MV-4-11 (cell line): ENCODE measurements around the gene GRID1.
"Not testable (repeated sequence)": the region's sequence is repeated elsewhere in the genome, so short reads cannot be mapped to it uniquely, and the experiment has no call there.

ENCODE experiments used
- DNase-seq: peaks from one replicate; lab custom pipeline; 2025; lab: John Stamatoyannopoulos, UW

Gene GRID1

DNA sequence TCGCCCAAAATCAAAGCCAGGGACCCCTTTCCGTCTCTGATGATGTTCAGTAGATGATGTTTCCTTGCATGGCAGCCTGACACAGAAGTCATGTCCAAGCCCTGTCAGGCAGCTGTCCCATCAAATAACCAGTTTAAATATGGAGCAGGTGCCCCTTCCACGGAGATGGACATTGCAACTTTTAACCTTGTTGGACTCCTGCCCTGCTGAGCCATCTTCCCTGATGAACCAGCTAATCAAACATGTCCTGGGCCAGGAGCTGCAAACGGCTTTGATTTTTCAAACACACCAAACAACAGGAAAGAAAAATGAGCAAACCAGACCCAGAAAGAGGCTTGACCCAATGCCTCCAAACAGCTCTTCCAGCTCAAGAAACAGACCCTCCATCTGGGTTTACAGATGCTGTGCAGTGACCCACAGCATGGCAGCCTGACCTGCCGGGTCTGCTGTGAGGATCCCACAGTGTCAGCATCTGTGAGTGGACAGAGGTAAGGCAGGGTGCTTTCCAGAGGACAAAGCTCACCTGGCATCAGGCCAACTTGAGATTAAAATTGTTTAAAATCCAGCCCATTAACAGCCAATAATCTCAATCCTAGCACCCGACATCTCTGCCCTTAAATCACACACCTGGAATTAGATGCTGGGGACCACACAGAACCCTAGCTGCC, 372.6 kb downstream of the GRID1 start:
- DNase-seq = no peak

- DNase-seq = no peak
These were observed 373.5 kb downstream of the GRID1 start for GRCh38 chr10:85993140-85993539.

GRCh38 chr10:85992324-85992723, 374.3 kb downstream of the GRID1 start:
- DNase-seq = no peak

DNA sequence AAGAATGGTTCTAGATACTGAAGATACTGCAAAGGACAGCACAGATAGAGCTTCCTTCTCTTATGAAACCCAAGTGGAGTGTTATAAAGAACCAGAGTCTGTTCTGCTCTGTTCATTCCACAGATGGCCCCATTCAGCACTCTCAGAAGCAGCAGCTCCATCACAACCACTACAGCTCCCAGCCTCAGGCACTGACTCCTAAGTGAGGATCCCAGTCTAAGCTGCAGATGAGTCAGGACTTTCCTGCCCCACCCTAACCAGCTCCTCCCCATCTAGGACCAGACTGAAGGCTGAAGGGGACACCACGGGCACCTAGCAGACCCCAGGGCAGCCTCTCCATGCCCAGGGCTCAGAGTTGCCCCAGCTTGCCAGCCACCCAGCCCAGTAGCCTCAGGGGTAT, 379.8 kb downstream of the GRID1 start:
- DNase-seq = no peak

DNA sequence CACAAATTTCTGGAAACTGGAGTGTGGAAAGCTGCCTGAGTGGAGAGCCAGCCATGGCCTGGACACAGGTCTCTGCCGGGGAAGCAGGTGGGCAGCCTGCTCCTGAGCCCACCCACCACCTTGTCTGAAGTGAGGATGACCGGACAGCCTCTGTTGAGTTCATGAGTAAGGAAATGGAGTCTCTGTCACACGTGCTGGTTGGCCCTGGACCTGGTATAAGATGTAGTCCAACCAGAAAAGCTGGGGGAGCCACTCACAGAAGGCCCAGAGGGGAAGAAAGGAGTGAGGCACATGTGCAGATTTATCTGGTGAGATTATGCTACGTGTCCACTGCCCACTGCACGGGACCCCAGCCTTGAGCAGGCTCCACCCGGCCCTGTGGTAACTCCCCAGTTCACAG, 383.5 kb downstream of the GRID1 start:
- DNase-seq = no peak

DNA sequence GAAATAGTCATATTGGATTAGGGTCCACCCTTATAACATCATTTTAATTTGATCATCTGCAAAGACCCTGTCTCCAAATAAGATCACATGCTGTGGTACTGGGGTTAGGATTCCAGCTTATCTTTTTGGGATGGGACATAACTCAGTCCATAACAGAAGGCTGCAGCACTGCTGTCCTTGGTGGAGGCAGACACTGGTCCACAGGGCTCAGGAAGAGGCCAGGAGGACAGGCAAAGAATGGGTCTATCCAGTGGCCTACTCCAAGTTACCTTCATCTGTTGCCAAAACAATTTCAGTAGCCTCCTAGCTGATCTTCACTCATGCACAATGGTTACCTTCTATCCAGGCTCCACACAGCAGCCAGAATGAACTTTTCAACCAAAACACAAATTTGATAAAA, 387.0 kb downstream of the GRID1 start:
- DNase-seq = no peak

- DNase-seq = no peak
These were observed 387.8 kb downstream of the GRID1 start for GRCh38 chr10:85978566-85979358.

- DNase-seq = no peak
These were observed 389.0 kb downstream of the GRID1 start for GRCh38 chr10:85977642-85978041.

DNA sequence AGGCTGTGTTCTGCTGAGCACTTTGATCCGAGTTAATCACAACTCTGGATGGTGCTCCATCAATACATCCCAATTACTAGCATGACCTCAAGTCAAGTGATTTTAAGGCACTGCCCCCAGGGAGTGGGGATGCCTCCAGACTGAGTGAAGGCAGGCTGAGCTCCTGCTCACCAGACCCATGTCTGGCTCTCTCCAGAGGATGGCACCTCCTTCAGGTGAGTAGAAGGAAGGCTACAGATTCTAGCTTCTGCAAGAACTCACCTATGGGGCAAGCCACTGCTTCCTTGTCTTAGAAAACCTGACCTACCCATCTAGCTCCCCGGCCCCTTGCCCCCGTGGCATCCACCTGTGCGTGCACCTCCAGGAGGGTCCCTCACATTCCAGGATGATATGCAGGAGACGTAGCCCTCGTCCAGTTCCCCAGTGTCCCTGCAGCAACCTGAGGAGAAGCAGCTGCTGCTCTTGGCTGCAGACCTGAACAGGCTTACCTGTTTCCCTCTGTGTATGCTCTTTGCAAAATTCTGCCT, 390.3 kb downstream of the GRID1 start:
- DNase-seq = no peak

GRCh38 chr10:85971494-85971893, 395.1 kb downstream of the GRID1 start:
- no peak for DNase-seq

DNA sequence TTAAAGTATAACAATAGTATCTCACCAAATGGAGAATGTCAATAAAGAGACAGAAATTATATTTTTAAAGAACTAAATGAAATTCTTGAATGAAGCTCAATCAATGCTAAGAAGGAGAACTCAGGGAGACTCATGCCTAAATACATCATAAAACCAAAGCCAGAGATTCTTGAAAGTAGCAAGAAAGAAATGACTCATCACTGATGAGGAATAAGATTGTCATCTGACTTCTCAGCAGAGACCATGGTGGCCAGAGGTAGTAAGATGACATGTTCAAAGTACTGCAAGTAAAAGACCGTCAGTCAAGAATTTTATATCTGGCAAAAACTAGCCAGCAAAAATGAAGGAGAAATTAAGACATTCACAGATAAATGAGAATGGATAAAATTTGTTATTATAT, 399.0 kb downstream of the GRID1 start:
- no peak for DNase-seq

GRCh38 chr10:85961479-85962067, 405.0 kb downstream of the GRID1 start:
- no peak for DNase-seq

DNA sequence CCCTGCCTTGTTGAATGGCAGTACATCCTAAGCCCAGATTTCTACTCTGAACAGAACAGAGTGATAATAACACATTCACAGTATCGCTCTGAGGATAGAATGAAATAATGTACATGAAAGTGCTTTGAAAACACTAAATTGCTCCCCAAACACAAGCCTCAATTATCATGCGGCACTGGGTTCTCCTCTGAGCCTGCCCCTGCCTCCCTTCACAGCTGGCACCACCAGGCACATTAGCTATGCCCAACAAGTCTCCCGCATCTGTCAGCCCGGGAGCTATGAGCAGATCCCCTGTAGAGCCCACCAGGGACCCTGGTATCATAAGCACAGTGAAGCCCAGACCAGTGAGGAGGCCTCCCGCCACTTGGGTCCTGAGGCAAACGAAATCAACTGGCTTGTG, 405.5 kb downstream of the GRID1 start:
- no peak for DNase-seq

DNA sequence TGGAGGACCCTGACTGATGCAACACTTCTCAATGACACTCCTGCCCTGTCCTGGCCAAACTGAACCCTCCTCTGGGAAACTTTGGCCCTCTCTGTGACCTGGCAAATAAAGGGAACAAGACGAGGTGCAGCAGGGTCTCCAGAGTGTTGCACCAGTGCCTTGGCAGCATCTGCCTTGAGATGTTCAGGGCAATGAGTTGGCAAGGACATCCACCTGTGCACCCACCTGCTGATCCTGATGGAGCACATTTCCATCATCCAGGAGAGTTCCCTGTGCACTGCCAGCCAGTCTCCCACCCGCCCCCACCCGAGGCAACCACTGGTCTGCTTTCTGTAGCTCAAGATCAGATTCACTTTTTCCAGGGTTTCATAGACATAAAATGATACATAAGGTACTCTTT, 407.4 kb downstream of the GRID1 start:
- DNase-seq = no peak

GRCh38 chr10:85950921-85951320, 415.7 kb downstream of the GRID1 start:
- no peak for DNase-seq

- DNase-seq = peak; percentile 51
These were observed 419.8 kb downstream of the GRID1 start for GRCh38 chr10:85946713-85947326.

- no peak for DNase-seq
These were observed 430.4 kb downstream of the GRID1 start for GRCh38 chr10:85936161-85936560.

DNA sequence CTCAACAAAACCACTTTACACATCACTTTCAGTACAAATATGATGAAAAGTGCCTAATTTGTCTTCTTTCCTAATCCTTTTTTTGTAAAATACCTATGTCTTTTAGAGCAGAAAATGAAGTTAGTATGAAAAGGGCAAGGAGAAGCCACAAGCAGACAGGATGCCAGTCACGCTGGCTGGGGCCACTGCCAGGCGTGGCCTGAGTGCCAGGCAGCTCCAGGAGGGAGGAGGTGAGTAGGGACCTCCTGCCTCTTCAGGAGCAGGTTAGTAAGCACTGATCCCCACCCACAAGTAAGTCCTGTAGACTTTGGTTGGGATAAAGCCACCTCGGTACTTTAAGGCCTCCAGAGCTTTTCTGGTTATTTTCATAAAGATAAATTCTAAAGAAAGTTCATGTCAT, 432.0 kb downstream of the GRID1 start:
- DNase-seq = no peak

DNA sequence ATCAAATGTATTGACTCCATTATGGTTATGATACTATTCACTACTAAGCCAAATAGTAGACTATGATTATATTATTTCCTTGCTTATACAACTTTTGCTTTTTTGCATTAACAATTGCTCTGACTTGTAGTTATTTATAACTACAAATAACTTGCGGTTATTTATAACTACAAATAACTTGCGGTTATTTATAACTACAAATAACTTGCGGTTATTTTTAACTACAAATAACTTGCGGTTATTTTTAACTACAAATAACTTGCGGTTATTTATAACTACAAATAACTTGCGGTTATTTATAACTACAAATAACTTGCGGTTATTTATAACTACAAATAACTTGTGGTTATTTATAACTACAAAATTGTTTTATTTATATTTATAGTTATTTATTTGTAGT, 436.6 kb downstream of the GRID1 start:
- DNase-seq = not testable (repeated sequence)

DNA sequence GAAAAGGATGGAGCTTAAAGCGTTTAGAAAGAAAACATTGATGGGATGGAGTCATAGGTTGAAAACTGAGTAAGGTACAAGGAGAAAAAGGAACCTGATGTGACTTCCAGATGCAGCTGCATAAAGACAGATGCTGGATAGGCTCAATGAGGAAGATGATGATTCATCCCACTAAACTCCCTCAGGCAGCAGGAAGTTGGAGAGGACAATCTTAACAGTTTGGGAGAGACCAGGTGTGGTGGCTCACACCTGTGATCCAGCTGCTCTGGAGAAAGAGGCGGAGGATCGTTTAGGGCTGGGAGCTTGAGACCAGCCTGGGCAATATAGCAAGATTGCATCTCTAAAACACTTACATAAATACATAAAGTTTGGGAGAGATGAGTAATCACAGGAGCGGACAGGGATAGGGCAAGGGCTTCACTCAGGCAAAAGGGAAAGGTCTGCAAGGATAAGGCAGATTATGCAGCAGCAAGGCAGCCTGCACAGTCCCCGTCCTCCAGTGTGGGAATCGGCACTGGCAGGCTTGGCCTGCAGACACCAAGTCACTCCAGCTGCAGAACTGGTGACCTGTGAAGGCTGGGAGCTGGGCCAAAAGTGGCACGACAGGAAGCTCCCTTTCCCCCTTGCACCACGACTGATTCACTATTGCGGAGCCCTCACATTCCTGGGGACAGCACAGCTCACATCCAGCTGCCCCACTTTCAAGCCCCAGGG, 438.5 kb downstream of the GRID1 start:
- DNase-seq = no peak

- no peak for DNase-seq
These were observed 439.6 kb downstream of the GRID1 start for GRCh38 chr10:85926986-85927385.

GRCh38 chr10:85926136-85926535, 440.5 kb downstream of the GRID1 start:
- no peak for DNase-seq
